HG02610 (cell line): ENCODE results near the gene TAF6.

Experiments used
- ATAC-seq: cut with Tn5 transposase; IDR thresholded peaks from one replicate; pipeline ENCODE4 v1.9.1; 2021; ENCODE audit warnings: mild to moderate bottlenecking, moderate library complexity; ENCODE audit not compliant: unreplicated experiment

Gene TAF6

GRCh38 chr7:100124301-100125230, 5.4 kb upstream of the TAF6 start:
- ATAC-seq: no peak

GRCh38 chr7:100122568-100122967, 3.4 kb upstream of the TAF6 start:
- ATAC-seq: no peak

GRCh38 chr7:100122067-100122466, 2.9 kb upstream of the TAF6 start:
- no peak for ATAC-seq

- no peak for ATAC-seq
Measured at GRCh38 chr7:100120733-100121036, 1.5 kb upstream of the TAF6 start.

- ATAC-seq: peak; percentile 23
Measured at GRCh38 chr7:100119970-100120732, 993 bp upstream of the TAF6 start.

- ATAC-seq: no peak
Measured at GRCh38 chr7:100118388-100119071, 628 bp downstream of the TAF6 start.

- ATAC-seq: no peak
Measured at GRCh38 chr7:100115026-100115425, 4.1 kb downstream of the TAF6 start.

- ATAC-seq: no peak
Measured at GRCh38 chr7:100111914-100112313, 7.2 kb downstream of the TAF6 start.

GRCh38 chr7:100111156-100111555, 8.0 kb downstream of the TAF6 start:
- ATAC-seq: no peak

GRCh38 chr7:100109521-100110163, 9.5 kb downstream of the TAF6 start:
- no peak for ATAC-seq

- ATAC-seq: no peak
Measured at GRCh38 chr7:100107890-100108289, 11.3 kb downstream of the TAF6 start.

- ATAC-seq: no peak
Measured at GRCh38 chr7:100107125-100107737, 11.9 kb downstream of the TAF6 start.

GRCh38 chr7:100106633-100107032, 12.5 kb downstream of the TAF6 start:
- ATAC-seq: no peak

- no peak for ATAC-seq
Measured at GRCh38 chr7:100105534-100105933, 13.6 kb downstream of the TAF6 start.

GRCh38 chr7:100102950-100103840, 16.0 kb downstream of the TAF6 start:
- no peak for ATAC-seq

- ATAC-seq: peak; percentile 90
Measured at GRCh38 chr7:100101016-100101862, 17.9 kb downstream of the TAF6 start, which contains the start of the genes AP4M1 and MCM7. Gene AP4M1, plus strand, starts transcription at chr7:100101643. Its CDS starts 72 bp downstream, at chr7:100101715. Gene MCM7, minus strand, starts transcription at chr7:100101397. Its CDS starts 103 bp downstream, at chr7:100101294.

GRCh38 chr7:100100420-100101015, 18.6 kb downstream of the TAF6 start:
- ATAC-seq: peak; percentile 69

- no peak for ATAC-seq
Measured at GRCh38 chr7:100099452-100099851, 19.7 kb downstream of the TAF6 start.
